ENCODE data around the gene KDM4D.

KDM4D gene

DNA sequence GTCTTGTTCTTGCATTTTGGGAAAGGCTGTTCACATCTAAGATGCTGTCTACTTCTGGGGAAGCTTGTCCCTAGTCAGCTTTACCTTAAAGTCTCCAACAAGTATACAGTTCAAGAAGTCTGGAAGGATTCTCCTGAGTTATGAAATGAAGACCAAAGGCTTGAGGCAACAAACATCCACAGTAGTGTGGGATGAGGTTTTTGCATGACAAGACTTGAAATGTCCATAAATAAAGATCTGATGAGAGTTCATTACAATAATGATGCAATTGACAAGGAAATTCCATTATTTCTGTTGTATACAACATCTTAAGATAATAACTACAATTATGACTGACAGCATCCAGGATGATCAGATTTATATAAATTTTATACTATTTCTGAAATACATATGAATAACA is 30.2 kb downstream of the KDM4D start:
- Histone ChIP-seq H4K20me1 (ENCODE audit: insufficient read depth, low read length) (no peaks in the 10 kb centered on the region), H3K36me3 (ENCODE audit: insufficient read depth, low read length) (no peaks in the 10 kb centered on the region), H3K27me3 (ENCODE audit: insufficient read depth, low read length, poor library complexity) (peaks cover 10% of the 10 kb centered on the region), H3K4me1 (ENCODE audit: insufficient read depth, low read length) (no peaks in the 10 kb centered on the region), H3K9me3 (ENCODE audit: insufficient read depth, low read length, severe bottlenecking) (no peaks in the 10 kb centered on the region), H3K9ac (ENCODE audit: low read depth, low read length) (no peak overlapping the region), H3K4me2 (ENCODE audit: insufficient read depth, low read length) (no peak overlapping the region), H3K27ac (ENCODE audit: low read length) (no peak overlapping the region), H3K79me2 (ENCODE audit: insufficient read depth, low read length) (no peaks in the 10 kb centered on the region), H3K4me3 (ENCODE audit: low read depth in 1 of 2, low read length in 2 of 2) (no peak overlapping the region), H2AFZ (ENCODE audit: low read depth, low read length) (no peak overlapping the region)
- no peak for ATAC-seq (ENCODE audit: insufficient read depth, low read depth)
- DNase-seq, result no peak
- TF ChIP-seq CTCF (IDR thresholded peaks at IDR 0.05; ENCODE audit: borderline replicate concordance, extremely low read depth, low read length, poor library complexity, severe bottlenecking), result no peak
- TF ChIP-seq EZH2 (IDR thresholded peaks at IDR 0.05; ENCODE audit: borderline replicate concordance, low read depth, low read length, severe bottlenecking), result no peak

DNA sequence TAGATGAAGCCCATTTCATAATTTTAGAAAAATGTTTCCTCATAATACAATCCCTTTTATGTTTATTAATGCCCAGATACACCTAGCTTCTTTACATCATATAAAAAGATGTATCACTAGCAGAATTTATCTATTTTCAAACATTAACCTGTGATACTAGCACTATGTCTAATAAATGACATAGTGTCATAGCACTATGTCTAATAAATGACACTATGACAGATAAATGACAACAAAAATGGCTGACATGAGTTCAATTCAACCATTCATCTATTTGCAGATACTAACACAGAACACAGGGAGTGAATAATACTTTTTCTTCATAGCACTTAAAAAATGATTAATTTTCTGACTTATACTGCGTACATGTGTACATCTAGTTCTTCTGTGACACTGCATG is 32.1 kb downstream of the KDM4D start:
- Histone ChIP-seq H3K9me3 (ENCODE audit: insufficient read depth, low read length, severe bottlenecking) (no peaks in the 10 kb centered on the region), H3K4me1 (ENCODE audit: insufficient read depth, low read length) (no peaks in the 10 kb centered on the region), H3K27ac (ENCODE audit: low read length) (no peak overlapping the region), H3K4me3 (ENCODE audit: low read depth in 1 of 2, low read length in 2 of 2) (no peak overlapping the region), H3K36me3 (ENCODE audit: insufficient read depth, low read length) (no peaks in the 10 kb centered on the region), H3K9ac (ENCODE audit: low read depth, low read length) (no peak overlapping the region), H3K4me2 (ENCODE audit: insufficient read depth, low read length) (no peak overlapping the region), H2AFZ (ENCODE audit: low read depth, low read length) (no peak overlapping the region), H3K79me2 (ENCODE audit: insufficient read depth, low read length) (no peaks in the 10 kb centered on the region), H4K20me1 (ENCODE audit: insufficient read depth, low read length) (no peaks in the 10 kb centered on the region), H3K27me3 (ENCODE audit: insufficient read depth, low read length, poor library complexity) (peaks cover 10% of the 10 kb centered on the region)
- ATAC-seq (ENCODE audit: insufficient read depth, low read depth) (no peak), DNase-seq (no peak)
- TF ChIP-seq CTCF (IDR thresholded peaks at IDR 0.05; ENCODE audit: borderline replicate concordance, extremely low read depth, low read length, poor library complexity, severe bottlenecking), result no peak
- no peak for TF ChIP-seq EZH2 (IDR thresholded peaks at IDR 0.05; ENCODE audit: borderline replicate concordance, low read depth, low read length, severe bottlenecking)

GRCh38 chr11:95011376-95011775 is 37.9 kb downstream of the KDM4D start:
- Histone ChIP-seq H3K4me1 (ENCODE audit: insufficient read depth, low read length) (no peaks in the 10 kb centered on the region), H3K9me3 (ENCODE audit: insufficient read depth, low read length, severe bottlenecking) (no peaks in the 10 kb centered on the region), H3K4me2 (ENCODE audit: insufficient read depth, low read length) (no peak overlapping the region), H3K36me3 (ENCODE audit: insufficient read depth, low read length) (no peaks in the 10 kb centered on the region), H2AFZ (ENCODE audit: low read depth, low read length) (no peak overlapping the region), H4K20me1 (ENCODE audit: insufficient read depth, low read length) (no peaks in the 10 kb centered on the region), H3K27ac (ENCODE audit: low read length) (no peak overlapping the region), H3K27me3 (ENCODE audit: insufficient read depth, low read length, poor library complexity) (peaks cover 4% of the 10 kb centered on the region), H3K79me2 (ENCODE audit: insufficient read depth, low read length) (no peaks in the 10 kb centered on the region), H3K4me3 (ENCODE audit: low read depth in 1 of 2, low read length in 2 of 2) (no peak overlapping the region), H3K9ac (ENCODE audit: low read depth, low read length) (no peak overlapping the region)
- DNase-seq (no peak), ATAC-seq (ENCODE audit: insufficient read depth, low read depth) (no peak)
- TF ChIP-seq CTCF (IDR thresholded peaks at IDR 0.05; ENCODE audit: borderline replicate concordance, extremely low read depth, low read length, poor library complexity, severe bottlenecking), result no peak
- TF ChIP-seq EZH2 (IDR thresholded peaks at IDR 0.05; ENCODE audit: borderline replicate concordance, low read depth, low read length, severe bottlenecking), result no peak
